Measurements from ENCODE around the gene TCTN3.

DNA sequence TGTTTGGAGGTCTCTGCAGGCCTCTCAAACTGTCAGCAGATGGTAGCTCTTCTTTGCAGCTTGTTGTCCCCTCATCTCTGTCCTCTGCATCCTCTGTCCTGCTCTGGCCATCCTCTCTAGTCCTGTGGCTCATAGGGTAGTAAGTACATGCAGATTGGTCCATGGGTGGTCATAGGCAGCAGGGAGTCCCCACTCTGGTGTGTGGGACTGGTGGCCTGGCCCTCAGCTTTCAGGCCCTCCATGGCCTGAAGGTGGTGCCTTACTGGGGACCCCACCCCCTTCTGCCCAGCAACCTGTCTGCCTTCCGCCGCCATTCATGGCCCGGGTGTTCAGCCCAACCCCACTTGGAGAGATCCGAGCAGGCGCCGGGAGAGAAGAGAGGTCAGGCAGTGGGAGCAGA, 12.8 kb upstream of the TCTN3 start:
- TF ChIP-seq, protein P1, sequence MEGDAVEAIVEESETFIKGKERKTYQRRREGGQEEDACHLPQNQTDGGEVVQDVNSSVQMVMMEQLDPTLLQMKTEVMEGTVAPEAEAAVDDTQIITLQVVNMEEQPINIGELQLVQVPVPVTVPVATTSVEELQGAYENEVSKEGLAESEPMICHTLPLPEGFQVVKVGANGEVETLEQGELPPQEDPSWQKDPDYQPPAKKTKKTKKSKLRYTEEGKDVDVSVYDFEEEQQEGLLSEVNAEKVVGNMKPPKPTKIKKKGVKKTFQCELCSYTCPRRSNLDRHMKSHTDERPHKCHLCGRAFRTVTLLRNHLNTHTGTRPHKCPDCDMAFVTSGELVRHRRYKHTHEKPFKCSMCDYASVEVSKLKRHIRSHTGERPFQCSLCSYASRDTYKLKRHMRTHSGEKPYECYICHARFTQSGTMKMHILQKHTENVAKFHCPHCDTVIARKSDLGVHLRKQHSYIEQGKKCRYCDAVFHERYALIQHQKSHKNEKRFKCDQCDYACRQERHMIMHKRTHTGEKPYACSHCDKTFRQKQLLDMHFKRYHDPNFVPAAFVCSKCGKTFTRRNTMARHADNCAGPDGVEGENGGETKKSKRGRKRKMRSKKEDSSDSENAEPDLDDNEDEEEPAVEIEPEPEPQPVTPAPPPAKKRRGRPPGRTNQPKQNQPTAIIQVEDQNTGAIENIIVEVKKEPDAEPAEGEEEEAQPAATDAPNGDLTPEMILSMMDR (IDR thresholded peaks at IDR 0.05; ENCODE audit: poor library complexity): no peak
- TF ChIP-seq EZH2 (IDR thresholded peaks at IDR 0.05; ENCODE audit: borderline replicate concordance) (no peak), EZH2phosphoT487 (IDR thresholded peaks at IDR 0.05; ENCODE audit: low read depth, severe bottlenecking, unreplicated experiment) (no peak)
